NCI-H510A (cell line): Measurements from ENCODE around the gene CHADL.

ENCODE experiments used
- DNase-seq: peaks from one replicate; lab custom pipeline; 2025; lab: John Stamatoyannopoulos, UW

Gene CHADL

DNA sequence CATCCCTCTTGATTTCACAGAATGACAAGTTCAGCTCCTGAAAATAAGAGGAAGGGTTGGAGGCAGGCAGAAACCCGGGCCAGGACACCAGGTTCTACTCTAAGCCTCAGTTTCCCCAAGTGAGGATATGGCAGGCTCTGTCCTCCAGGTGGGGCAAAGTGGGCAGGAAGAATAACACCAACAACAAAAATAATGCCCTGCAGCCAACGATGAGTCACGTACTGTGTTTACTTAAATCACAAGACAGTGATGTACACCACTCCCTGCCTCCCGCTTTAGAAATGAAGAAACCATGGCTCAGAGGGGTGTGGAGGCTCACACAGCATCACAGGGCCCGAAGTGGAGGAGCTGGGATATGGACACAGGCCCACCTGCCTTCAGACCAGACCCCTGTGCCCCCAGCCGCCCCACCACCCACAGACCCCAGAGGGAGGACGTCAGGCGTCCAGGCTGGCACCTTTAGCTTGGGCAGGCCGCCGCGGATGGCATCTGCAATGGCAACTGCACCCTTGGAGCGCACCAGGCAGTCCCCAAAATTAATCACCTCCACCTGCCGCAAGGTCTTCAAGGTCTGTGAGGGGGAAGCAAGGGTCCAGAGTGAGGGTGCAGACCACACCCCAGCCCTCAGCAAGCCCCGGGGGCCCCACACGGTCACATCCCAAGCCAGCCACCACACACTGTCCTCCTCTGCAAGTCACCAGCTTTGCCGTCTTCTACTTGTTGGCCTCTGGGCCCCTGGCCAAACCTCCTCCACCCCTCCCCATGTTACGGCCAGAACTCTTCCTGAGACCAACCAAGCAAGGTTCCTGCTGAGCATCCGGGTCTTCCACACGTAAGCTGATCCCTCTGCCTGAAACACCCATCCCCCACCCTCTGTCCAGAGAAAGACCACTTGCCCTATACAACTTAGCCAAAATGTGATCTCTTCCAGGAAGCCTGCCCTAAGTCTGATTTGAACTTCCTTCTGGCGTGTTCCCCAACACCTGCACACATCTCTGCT lies 15.8 kb upstream of the CHADL start:
- no peak for DNase-seq

GRCh38 chr22:41254230-41254629 lies 13.5 kb upstream of the CHADL start:
- DNase-seq = no peak

DNA sequence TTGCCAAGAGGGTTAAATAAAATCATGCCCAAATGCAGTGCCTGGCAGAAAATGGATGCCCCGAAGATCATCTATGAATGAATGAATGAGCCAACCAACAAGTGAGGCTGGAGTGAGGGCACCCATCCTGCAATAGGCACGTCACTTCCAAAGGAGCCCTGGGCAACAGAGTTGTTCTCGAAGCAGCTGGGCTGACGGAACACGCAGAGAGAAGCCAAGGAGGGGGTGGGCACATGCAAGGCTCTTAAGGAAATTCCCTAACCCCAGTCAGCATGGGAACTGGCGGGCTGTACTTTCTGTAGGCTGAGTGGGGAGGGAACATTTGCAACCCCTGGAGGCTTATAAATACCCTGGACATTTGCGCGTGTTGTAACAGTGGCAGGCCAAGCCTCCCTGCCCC lies 11.6 kb upstream of the CHADL start:
- no peak for DNase-seq

DNA sequence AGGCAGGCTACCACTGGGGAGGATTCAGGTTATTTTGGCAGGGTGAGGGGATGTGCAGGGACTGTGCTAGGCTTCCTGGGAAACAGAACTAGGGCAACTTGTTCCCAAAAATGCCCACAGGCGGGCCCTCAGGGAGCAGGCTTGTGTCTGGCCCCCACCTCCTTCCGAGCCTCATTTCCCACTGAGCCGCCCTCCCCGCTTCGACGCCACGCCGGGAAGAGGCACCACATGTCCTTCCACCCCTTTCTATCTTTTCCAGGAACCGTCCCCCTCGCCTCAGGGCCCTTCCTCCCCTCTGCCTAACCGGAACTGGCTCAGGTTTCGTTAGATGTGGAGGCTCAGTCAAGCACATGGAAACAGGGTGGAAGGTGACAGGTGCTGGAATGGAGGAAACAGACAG lies 9.4 kb upstream of the CHADL start:
- no peak for DNase-seq

DNA sequence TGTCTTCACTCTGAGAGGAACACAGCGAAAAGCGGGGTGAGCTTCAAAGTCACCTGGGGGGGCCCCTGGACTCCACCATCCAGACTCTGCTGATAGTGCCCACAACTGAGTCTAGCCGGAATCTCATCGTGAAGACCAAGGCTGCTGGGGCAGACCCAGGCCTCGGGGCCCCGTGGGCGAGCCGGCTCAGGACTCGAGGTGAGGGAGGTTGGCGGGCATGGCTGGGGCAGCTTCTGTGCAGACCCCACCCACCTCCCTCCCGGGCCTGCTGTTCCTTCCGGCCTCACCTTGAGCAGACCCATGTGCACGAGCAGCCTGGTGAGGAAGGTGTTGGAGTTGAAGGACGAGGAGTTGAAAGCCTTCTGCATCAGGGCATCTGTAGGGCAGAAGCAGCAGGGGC lies 8.7 kb upstream of the CHADL start:
- DNase-seq = no peak

GRCh38 chr22:41248758-41249157 lies 8.0 kb upstream of the CHADL start:
- no peak for DNase-seq

DNA sequence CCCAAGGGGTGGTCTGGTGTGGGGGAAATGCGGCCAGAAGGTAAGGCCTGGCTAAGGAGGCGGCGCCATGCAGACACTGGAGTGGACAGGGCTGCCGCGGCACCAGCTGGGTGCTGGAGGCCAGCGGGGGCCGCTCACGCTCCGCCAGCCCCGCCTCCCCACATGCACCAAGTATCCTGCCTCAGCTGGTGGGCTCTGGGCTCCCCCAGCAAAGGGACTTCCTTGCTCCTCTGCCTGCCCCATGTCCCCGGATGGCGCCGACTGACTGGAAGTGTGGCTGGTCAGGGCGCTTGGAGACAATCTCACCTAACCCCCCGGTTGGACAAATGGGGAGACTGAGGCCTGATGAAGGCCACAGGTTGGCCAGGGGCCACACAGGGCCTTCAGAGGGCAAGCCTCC lies 7.6 kb upstream of the CHADL start:
- DNase-seq = no peak

GRCh38 chr22:41247703-41248102 lies 7.0 kb upstream of the CHADL start:
- DNase-seq = no peak

GRCh38 chr22:41245917-41246499 lies 5.3 kb upstream of the CHADL start:
- no peak for DNase-seq

DNA sequence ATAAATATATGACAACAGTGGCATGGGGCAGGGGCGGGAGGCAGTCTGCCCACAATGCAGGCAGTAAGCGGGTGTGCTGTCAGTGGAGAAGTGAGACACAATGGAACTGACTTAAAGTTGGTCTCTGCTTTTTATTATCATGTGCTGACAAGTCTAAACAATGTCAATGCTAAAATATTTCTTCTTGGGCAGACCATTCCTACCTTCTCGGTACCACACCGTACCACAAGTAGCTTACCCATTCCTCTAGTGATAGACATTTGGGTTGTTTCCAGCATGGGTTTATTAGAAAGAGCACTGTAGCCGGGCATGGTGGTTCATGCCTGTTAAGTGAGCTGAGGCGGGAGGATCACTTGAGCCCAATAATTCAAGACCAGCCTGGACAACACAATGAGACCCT lies 2.6 kb upstream of the CHADL start:
- DNase-seq = no peak

DNA sequence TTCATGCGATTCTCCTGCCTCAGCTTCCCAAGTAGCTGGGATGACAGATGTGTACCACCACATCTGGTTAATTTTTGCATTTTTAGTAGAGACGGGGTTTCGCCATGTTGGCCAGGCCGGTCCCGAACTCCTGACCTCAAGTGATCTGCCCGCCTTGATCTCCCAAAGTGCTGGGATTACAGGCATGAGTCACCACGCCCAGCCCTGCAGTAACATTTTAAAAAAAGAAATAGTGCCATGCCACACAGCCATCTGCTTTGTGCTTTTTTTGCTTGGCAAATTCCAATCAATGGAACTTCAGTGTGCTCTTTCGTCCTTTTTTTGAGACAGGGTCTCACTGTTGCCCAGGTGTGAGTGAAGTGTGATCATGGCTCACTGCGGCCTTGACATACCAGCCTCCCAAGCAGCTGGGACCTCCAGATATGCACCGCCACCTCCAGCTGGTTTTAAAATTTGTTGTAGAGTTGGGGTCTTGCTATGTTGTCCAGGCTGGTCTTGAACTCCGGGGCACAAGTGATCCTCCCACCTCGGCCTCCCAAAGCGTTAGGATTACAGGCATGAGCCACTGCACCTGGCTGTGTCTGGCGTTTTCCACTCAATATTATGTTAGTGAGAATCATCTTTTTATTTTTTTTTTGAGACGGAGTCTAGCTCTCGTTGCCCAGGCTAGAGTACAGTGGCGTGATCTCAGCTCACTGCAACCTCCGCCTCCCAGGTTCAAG lies 1.8 kb upstream of the CHADL start:
- no peak for DNase-seq

DNA sequence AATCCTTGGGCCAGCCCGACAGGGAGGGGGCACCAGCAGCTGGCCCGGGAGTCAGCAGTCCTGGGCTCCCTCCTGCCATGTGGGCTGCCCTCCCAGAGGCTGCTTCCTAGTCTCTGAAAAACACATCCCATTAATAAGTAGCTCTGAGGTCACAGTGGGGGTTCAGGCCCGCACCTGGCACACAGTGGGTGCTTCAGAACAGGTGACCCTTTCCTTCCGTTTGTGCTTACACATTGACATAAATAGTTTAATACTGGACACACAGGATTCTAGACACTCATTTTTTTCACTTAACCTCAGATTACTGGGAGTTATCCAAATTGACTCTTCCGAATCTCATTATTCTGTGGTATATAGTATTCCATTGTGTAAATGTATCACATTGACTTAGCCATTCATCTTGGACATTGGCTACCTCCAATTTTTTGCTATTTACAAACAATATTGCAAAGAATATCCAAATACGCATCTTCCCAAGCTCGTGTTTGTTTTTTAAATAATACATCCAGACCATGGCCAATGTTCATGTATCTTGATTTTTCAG lies 474 bp upstream of the CHADL start:
- DNase-seq = no peak

DNA sequence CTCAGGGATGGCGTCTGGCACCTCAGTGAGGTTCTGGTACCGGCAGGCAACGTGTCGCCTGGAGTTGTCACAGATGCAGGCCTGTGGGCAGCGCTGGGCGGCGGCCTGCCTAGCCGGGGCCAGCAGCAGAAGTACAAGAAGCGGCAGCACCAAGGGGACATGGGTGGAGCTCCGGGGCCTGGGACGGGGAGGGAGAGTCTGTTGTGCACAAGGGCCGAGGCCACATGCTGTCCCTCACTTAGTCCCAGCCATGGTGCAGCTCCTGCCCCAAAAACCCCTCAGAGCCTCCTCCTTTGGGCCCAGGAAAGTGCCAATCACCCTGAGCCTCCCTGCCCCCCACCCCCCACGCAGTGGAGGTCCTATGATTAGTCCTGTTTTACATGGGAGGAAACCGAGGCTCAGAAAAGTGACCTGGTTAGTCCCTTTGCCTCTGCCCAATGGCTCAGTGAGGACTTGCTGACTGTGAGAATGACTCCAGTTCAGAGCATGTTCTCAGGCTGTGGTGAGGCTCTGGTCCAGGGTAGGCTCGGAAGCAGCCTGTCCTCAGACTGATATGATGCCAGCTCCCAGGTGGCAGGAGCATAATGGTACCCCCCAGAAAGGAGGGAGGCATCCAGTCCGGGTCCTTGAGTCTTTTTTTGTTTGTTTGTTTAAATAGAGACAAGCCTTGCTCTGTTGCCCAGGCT lies 1.1 kb downstream of the CHADL start:
- no peak for DNase-seq

GRCh38 chr22:41238570-41239442 lies 1.9 kb downstream of the CHADL start:
- DNase-seq = no peak

DNA sequence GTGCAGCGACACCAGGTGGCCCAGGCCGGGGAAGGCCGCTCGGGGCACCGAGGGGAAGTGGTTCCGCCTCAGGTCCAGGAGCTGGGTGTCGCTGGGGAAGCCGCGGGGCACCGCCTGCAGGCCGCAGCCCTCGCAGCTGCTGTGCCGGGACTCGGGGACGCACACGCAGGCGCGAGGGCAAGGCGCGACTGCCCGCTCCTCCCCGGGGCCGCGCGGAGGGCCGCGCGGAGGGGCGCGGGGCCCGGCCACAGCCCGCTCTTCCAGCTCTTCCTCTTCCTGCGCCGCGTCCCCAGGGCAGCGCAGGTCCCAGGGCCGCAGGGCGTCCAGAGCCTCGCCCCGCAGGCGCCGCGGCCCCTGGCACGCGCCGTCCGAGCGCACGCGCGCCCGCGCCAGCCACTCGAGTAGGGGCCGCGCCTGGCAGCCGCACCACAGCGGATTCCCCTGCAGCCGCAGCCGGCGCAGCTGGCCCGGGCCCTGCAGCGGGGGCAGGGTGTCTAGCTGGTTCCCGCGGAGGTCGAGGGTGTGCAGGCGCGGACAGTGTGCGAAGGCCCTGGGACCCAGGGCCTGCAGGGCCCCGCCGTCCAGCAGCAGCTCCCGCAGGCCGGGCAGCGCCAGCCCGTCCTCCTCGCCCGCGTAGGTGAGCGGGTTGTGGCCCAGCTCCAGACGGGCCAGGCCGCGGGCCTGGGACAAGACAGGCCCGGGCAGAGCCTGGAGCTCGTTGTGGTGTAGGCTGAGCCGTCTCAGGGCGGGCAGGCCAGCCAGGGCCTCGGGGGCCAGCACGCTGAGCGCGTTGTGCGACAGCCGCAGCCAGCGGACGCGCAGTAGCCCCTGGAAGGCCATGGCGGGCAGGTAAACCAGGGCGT lies 2.8 kb downstream of the CHADL start:
- DNase-seq = peak; percentile 68

DNA sequence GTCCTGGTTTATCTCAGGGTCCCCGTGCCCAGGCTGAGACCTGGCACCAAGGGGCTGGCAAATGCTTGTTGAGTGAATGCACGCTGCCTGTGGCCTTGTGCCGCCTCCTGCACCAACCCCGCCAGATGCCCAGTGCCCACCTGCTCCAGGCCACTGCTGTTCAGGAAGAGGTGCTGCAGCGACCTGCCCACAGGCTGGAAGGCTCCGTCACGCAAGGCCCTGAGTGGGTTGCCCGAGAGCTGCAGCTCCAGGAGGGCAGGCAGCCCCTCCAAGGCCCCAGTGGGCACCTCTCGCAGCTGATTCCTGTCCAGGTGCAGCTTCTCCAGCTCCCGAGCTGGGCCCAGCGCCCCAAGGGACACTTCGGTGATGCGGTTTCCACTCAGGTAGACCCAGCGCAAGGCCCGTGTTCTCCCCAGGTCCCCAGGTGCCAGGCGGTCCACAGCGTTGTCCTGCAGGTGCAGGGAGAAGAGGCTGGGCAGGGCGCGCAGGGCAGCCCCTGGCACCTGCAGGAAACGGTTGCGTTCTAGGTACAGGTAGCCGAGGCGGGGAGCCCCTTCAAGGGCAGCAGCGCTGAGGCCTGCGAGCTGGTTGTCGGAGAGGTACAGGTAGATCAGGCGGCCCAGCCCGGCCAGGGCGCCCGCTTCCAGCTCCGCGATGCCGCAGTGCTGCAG lies 3.6 kb downstream of the CHADL start:
- no peak for DNase-seq

DNA sequence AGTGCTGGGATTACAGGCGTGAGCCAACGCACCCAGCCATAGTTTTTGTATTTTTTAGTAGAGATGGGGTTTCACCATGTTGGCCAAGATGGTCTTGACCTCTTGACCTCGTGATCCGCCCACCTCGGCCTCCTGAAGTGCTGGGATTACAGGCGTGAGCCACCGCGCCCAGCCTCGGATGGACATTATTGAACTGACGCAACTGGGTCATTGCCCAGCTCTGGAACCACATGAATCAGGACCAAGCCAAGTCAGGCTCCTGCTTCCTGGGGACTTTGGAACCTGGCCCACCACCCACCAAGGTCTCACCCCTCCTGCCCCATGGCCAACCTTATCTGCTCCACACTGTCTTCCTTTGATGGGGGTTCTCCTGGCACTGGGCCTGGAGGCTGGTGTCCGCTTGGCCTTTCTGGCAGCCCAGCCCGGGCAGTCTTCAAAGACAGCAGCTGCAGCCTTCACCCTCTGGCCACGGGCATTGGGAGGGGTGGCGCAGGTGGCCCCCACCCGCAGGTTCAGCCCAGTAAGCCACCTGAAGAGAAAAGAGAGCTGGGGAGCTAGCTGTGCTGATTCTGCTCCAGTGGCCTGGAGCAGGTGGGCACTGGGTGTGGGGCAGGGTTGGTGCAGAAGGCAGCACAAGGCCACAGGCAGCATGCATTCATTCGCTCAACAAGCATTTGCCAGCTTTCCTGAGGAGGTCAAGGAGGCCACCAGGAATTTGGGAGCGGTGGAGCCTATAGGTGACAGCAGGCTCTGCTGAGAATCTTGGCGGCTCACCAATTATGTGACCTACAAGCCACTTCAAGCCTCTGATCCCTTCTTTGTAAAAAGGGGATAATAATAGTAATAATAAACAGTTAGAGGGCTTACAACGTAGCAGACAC lies 5.7 kb downstream of the CHADL start:
- no peak for DNase-seq

GRCh38 chr22:41231369-41231768 lies 9.4 kb downstream of the CHADL start:
- DNase-seq = no peak
